ENCODE data around the gene ISCU.

- TF ChIP-seq POLR2A (IDR thresholded peaks at IDR 0.05; ENCODE audit: low read depth, low read length) (no peak), CTCF (IDR thresholded peaks at IDR 0.05; ENCODE audit: extremely low read depth in 1 of 2, insufficient read depth in 1 of 2, low read depth in 1 of 2, low read length in 2 of 2) (no peak), POLR2AphosphoS5 (IDR thresholded peaks at IDR 0.05; ENCODE audit: insufficient read depth, low read depth, low read length) (no peak), MAX (IDR thresholded peaks at IDR 0.05; ENCODE audit: insufficient read depth, insufficient read length) (no peak), FOS (IDR thresholded peaks at IDR 0.05; ENCODE audit: borderline replicate concordance, insufficient read depth, low read length) (no peak), EZH2 (IDR thresholded peaks at IDR 0.05; ENCODE audit: borderline replicate concordance, low read depth, low read length, severe bottlenecking) (no peak)
Measured at GRCh38 chr12:108614639-108615038, 52.2 kb downstream of the ISCU start.
